ENCODE measurements around the gene AOC1.
"Not testable (repeated sequence)": the region's sequence is repeated elsewhere in the genome, so short reads cannot be mapped to it uniquely, and the experiment has no call there.

AOC1 gene

GRCh38 chr7:150898475-150899011 is 46.2 kb downstream of the AOC1 start:
- DNase-seq, result peak; percentile 82

DNA sequence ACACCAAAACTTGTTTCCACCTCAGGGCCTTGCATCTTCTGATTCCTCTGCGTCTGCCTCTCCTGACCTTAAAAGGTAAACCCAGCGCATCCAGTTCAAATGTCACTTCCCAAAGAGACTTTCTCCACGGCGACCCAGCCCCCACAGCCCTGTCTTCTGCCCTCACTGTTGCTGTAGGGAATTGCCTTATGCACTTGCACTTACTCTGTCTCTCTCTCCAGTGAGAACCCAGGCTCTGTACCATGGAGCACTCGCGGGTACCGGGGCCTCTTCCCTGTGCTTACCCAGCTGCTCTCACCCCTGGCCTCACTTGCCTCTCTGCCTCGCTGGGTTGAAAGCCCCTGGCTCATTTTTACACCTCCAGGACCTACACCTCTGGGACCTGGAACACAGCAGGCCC is 48.4 kb downstream of the AOC1 start:
- DNase-seq, result no peak

GRCh38 chr7:150901160-150902035 is 49.1 kb downstream of the AOC1 start:
- DNase-seq, result no peak

DNA sequence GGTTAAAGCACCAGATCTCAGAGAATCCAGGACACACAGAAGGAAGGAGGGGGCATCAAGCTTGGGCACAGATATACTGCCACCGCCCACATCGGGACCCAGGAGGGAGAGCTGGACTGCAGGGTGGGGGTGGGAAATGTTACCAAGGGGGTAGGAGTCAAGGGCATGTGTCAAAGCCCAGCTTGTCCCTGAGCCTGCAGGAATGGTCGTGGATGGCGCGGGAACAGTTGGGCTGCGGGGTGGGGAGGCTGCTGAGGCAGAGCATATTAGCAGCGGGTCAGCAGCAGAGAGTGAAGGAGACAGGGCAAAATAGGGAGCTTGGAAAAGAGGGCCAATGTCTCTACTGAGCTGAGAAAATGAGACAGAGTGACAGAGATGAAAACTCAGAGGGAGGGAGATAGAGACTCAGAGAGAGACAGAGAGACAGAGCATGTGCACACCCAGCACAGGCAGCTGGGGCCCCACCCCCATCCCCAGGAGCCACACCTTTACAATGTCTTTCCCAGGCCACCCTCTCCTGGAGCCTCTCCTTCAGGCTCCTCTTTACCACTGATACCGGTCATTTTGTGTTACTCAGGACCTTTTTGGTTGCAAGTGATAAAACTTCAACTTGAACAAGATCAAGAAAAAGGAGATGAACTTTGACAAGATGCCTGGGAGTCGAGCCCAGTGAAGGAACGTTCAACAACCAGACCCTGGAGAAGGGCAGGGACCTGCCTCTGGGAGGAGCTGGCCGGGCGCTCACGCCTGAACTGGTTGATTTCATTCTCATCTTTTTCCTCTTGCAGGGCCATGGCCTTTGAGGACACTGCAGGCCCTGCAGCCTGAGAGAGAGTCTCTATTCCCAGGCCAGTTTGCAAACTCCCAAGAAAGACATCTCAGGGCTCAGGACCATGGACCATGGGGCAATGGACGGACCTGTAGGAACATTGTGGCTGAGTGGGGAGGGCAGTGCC is 50.0 kb downstream of the AOC1 start:
- no peak for DNase-seq

- DNase-seq, result peak; percentile 37
These were observed 51.3 kb downstream of the AOC1 start for GRCh38 chr7:150903606-150904005.

DNA sequence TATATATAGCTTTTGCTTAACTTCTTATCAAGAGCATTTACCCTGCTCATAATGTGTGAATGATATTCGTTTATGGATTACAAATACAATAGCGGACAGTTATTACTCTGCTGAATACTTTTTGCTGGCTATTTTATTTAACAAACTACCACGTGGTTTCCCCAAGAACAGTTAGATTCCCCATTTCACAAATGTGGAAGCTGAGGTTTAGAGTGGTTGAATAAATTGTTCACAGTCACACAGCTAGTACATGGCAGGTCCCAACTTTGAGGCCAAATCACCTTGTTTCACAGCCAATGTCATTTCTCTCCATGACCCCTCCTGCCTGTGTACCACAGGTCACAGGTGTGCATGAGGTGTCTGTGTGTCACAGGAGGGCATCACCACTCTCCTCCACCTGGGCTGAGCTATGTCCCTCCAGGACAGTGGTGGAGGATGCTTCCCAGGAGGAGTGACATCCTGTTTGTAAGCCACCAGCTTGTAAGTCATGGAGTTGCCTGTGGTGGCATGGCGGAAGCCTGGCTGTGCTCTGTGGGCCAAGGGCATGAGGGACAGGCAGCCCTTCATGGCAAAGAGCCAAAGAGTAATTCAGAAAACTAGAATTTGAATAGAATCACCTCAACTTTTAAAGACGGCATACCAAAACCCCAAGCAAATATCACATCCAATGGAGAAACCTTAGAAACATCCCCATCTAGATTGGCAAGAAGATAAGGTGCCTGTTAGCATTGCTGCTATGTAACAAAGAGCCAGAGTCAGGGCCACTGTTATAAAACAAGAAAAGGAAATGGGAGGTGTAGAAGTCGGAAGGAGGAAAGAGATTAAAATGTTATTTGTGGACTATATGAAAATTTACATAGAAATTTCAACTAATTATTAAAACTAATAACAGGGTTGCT is 51.9 kb downstream of the AOC1 start:
- DNase-seq, result no peak

DNA sequence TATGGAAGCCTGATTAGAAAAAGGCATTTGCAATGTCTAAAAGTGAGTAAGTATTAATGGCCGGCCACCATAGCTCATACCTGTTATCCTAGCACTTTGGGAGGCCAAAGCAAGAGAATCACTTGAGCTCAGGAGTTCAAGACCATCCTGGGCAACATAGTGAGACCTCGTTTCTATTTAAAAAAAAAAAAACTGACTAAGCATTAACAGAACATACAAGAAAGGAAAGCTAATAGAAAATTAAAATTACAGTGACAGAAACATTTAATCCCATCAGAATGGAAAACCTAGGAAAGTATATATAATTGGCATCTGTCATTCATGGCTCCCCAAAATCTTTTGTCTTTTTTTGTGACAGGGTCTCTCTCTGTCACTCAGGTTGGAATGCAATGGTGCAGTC is 55.9 kb downstream of the AOC1 start:
- no peak for DNase-seq

GRCh38 chr7:150909200-150909995 is 57.1 kb downstream of the AOC1 start:
- peak; percentile 40 for DNase-seq

DNA sequence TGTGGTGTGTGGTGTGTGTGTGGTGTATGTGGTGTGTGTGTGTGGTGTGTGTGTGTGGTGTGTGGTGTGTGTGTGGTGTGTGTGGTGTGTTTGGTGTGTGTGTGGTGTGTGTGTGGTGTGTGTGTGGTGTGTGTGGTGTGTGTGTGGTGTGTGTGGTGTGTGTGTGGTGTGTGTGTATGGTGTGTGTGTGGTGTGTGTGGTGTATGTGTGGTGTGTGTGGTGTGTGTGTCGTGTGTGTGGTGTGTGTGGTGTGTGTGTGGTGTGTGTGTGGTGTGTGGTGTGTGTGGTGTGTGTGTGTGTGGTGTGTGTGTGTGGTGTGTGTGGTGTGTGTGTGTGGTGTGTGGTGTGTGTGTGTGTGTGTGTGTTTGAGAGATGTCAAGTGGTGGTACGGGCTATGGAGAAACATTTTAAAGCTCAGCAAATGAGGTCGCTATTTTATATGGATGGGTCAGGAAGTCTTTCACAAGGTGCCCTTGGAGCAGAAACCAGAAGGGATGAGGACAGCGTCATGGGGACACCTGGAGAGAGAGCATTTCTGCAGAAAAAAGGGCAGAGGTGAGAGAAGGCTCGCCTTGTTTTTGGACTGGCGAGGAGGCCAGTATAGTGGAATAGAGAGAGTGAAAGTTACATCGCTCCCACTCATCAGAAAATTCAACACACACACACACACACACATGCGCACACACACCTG is 58.1 kb downstream of the AOC1 start:
- not testable (repeated sequence) for DNase-seq

GRCh38 chr7:150910996-150911422 is 58.7 kb downstream of the AOC1 start:
- no peak for DNase-seq

All from activated CD4-positive, alpha-beta T cell treated with anti-CD3 and anti-CD28 coated beads, Interleukin-2, Interleukin-6, amounts not matched to agents 100 ng/mL and 50 ng/mL, durations not matched to agents 16 hours and 8 hours (primary cell).